GM18951 (cell line): ENCODE data around the gene MYL7.
"Not testable (repeated sequence)": the region's sequence is repeated elsewhere in the genome, so short reads cannot be mapped to it uniquely, and the experiment has no call there.

ENCODE experiments used
- POLR2A ChIP-seq: IDR thresholded peaks from 4 replicates; pipeline ENCODE4 v1.6.1; 2011; ENCODE audit warnings: mild to moderate bottlenecking; ENCODE audit not compliant: insufficient read length, insufficient read depth; ENCODE audit errors: extremely low read depth
- in situ Hi-C: fragments of 300-500 bp; cut with MboI; formaldehyde crosslinking; loops from one replicate; pipeline ENCODE4 v1.12.0; 2022; ENCODE audit warnings: low sequenced_read_pairs, mixed read lengths, inconsistent platforms; ENCODE audit not compliant: unreplicated experiment

MYL7 gene

DNA sequence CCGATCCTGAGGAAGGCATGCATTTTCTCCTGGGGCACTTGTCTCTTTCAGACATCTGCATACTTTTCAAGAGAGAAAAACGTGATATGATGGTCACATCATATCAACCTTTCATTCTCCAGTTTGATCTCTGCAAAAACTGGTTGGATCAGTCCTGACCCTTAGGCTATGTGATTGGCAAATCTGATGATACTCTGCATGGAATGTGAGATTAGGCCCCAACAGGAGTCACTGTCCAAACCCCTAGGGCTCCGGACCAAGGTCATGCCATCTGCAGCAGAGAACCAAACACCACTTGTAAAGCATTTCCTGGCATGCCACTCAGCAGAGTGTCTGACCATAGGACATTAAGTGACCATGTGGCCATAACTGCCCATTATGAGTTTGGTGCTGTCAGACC is 39.5 kb upstream of the MYL7 start:
- in situ Hi-C loops, result no loop called here
- TF ChIP-seq POLR2A, result no peak

DNA sequence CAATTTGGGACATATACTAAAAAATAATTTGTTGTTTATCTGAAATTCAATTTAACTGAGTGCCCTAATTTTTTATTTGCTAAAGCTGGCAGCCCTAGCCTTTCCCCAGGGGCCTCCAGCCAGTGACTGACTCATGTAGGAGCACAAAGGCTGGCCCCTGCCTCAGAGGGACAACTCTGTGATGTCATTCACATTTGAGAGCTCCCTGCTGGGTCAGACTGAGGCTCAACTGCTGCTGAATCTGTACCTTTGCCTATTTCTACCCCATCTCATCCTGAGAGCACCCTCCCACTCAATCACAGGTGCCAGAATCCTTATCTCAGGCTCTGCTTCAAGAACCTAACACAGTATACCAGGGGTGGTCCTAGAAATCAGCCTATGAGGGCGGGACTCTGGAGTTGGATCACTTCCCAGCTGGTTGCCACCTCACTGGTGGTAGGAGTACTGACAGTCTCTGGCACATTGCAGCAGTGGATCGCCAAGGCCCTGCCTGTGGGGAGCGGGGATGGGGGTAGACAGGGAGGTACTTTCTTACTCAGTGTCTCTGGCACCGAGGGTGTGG is 36.5 kb upstream of the MYL7 start:
- TF ChIP-seq POLR2A, result no peak
- in situ Hi-C loops, result no loop called here

DNA sequence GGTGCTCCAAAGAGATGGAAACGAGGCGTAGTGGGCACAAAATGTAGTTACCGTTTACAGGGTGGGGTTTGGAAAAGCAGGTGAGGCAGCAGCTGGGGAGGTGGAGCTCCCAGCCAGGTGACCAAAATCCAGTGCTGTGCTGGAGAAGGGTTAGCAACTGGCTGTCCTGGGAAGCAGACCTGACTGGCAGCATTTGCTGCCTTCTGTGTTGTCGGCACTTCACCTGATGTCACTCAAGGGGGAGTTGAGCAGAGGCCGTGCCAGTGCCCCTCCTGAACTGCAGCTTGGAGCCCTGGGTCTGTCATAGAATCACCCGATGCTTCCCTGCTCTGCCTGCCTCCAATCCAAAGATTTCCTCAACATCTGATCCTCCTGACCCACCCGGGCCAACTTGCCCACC is 35.4 kb upstream of the MYL7 start:
- in situ Hi-C loops, result no loop called here
- TF ChIP-seq POLR2A, result no peak

DNA sequence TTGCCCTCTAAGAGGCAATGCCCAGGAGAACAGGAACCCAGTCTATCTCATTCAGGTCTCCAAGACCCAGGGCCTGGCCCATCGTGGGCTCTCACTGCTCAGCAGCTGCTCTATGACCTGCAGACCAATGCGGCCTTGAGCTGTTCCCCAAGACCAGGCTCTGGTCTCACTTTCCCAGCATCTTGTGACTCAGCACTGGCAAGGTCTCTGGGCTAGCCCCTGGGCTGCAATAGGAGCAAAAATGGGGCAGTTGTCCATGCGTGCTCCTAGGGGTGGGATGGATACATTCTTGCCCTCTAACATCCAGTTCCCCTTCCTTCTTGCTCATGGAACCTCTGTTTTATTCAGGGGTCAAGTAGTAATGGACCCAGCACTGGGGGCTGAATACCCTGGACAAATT is 34.6 kb upstream of the MYL7 start:
- in situ Hi-C loops, result no loop called here
- no peak for TF ChIP-seq POLR2A

DNA sequence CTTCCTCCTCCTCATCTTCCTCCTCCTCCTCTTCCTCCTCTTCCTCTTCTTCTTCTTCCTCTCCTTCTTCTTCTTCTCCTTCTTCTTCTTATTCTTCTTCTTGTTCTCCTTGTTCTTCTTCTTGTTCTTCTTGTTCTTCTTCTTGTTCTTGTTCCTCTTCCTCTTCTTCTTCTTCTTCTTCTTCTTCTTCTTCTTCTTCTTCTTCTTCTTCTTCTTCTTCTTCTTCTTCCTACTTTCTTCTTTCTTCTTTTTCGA is 33.5 kb upstream of the MYL7 start:
- in situ Hi-C loops, result not testable (repeated sequence)

DNA sequence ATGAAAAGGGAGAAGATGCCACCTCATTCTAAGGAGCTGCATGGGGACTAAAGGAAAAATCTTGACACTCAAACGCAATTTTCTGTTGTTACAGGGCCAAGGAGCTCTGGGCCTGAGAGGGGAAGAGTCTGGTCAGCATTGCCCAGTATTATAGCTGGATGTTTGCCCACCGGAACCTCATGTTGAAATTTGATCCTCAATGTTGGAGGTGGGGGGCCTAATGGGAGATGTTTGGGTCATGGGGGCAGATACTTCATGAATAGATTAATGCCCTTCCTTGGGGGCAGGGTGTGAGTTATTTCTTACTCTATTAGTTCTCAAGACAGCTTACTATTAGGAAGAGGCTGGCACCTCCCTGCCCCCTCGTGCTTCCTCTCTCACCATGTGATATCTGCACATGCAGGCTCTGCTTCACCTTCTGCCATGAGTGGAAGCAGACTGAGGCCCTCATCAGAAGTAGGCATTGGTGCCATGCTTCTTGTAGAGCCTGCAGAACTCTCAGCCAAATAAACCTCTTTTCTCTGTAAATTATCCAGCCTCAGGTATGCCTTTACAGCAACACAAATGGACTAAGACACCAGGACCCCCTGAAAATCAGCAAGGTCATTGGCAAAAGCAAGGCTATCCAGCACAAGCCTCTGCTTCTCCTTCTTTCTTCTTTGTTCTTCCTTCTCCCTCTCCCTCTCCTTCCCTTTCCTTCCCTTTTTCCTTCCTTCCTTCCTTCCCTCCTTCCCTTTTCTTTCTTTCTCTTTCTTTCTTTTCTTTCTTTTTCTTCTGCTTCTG is 33.0 kb upstream of the MYL7 start:
- in situ Hi-C loops, result no loop called here
- TF ChIP-seq POLR2A, result no peak

DNA sequence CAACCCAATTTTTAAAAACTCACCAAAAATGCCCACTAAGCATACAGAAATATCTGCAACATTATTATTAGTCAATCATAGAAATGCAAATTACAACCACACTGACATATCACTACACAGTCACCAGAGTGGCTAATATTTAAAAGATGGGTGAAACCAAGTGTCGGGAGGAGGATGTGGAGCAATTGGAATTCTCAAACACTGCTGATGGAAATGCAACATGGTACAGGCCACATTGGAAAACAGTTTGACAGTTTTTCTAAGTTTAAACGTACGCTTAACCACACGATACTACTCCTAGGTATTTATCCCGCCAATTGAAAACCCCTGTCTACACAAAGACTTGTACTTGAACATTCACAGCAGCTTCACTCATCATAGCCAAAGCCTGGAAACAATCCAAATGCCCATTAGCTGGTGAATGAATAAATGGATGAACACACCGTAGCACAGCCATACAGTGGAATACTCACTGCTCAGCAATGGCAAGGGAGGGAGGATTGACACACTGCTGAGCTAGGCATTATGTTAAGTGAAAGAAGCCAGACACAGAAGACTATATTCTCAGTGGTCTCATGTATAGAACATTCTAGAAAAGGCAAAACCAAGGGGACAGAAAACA is 31.8 kb upstream of the MYL7 start:
- in situ Hi-C loops, result no loop called here
- no peak for TF ChIP-seq POLR2A

DNA sequence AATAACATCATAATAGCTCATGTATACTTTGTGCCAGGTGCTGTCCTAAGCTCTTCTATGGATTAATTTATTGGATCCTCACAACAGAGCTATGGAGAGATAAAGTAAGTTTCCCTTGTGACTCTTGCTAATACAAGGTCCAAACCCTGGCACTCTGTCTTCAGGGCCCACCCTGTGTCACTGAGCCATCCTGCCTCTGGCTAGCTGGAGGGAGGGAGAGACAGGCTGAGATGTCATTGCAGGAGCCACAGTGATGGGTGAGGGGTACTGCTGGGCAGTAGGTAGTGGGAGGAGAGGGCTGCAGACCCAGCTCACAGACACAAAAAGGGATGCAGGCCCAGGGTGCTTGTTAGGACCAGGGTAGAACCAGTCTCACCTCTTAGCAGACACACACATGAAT is 31.2 kb upstream of the MYL7 start:
- in situ Hi-C loops, result no loop called here
- TF ChIP-seq POLR2A, result no peak

DNA sequence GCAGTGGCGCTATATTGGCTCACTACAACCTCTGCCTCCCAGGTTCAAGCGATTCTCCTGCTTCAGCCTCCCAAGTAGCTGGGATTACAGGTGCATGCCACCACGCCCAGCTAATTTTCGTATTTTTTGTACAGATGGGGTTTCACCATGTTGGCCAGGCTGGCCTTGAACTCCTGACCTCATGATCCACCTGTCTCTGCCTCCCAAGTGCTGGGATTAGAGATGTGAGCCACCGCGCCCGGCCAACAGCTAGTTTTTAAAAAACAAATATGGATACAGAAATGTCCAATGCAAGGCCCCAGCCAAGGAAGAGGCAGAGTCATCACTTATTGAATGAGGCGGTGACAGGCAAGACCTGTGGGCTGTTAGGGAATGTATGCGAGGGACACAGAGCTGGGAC is 30.8 kb upstream of the MYL7 start:
- in situ Hi-C loops, result not testable (repeated sequence)

DNA sequence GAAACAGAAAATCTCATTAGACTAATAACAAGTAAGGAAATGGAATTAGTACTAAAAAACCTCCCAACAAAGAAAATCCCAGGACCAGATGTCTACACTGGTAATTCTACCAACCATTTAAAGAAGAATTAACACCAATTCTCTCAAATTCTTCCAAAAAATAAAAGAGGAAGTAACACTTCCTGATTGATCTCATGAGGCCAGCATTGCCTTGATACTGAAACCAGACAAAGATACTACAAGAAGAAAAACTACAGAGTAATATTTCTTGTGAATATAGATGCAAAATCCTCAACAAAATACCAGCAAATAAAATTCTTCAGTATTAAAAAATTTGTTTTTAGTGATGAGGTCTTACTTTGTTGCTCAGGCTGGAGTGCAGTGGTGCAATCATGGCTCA is 26.8 kb upstream of the MYL7 start:
- in situ Hi-C loops, result no loop called here
- no peak for TF ChIP-seq POLR2A

DNA sequence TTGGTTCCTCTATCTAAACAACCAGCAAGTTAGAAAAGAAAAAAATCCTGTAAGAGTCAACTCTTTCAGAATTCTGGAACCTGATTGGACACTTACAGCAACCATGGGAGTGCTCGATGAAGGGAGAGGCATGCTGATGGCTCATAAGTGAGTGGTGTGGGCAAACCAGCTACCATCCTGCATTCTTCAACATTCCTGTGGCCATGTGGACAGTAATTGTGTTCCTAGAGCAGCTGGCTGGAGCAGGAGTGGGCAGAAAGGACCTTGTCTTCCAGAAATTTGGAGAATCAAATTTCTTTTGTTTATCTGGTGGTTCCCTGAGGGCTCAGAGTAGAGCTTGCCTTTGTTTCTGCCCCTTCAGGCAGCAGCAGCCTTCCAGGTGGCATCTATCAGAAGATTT is 22.5 kb upstream of the MYL7 start:
- in situ Hi-C loops, result no loop called here
- TF ChIP-seq POLR2A, result no peak

DNA sequence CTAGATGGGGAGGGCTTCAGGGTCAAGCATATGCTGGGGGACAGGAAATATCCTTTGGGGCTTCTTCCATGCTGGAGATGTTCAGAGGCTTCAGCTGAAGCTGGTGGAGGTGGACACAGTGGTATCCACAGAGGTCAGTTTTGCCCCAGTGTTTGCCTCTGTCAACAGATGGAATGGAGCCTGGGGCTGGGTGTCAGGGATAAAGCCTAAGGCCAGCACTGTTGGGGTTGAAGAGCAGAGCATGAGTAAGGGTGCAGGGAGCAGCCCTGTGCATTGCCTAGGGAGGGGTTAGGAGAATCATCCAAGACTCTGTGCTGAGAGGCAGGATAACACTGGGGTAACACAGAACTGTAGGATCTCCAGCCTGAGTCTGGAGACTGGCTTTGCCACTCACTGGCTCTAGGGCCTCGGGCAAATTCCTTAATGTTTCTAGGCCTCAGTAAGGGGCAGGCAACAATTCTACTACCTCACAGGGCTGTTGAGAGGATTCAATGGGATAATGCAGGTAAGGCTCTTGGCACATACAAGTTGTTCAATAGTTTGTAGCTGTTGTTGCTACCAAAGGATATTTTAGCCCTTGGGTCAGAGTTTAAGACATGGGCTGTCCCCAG is 21.8 kb upstream of the MYL7 start:
- in situ Hi-C loops, result no loop called here
- no peak for TF ChIP-seq POLR2A

DNA sequence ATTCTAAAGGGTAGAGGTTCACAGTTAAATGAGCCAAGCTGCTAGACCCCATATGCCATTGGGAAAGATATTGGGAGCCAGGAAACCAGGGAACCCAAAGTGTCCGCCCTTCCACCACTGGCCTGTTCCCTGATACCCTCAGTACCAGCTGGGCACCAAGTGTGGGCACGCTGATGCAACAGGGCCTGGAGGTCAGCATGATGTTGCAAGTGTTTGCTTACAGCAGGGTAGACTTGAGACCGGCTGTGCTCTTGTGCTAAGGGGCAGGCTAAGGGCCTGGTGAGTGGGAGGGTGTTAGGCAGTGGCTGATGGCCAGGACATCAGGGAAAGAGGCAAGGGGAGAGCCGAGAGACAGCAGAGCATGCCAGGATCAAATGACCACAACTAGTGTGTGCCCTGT is 21.0 kb upstream of the MYL7 start:
- TF ChIP-seq POLR2A, result no peak
- in situ Hi-C loops, result no loop called here

DNA sequence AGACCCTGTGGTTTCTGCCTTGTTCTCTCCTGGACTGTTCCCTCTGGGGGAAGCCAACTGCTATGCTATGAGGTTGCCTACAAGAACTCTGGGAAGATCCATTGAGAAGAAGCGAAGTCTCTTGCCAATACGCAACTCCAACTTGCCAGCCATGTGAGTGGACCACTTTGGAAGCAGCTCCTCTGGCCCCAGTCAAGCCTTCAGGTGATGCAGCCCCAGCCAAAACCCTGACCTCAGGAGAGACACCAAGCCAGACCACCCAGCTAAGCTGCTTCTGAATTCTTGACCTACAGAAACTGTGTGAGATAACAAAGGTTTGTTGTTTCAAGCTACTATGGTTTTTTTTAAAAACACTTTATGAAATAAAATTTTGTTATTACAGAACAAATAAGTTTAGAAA is 20.2 kb upstream of the MYL7 start:
- in situ Hi-C loops, result no loop called here
- no peak for TF ChIP-seq POLR2A
